Measurements from ENCODE around the gene SSTR1.

Gene SSTR1

GRCh38 chr14:38202444-38203191, 5.1 kb upstream of the SSTR1 start:
- DNase-seq (ENCODE audit: low spot score): no peak
- in situ Hi-C loops (cut with MboI; ENCODE audit: low sequenced_read_pairs, unreplicated experiment): no loop called here
- no peak for TF ChIP-seq CTCF (IDR thresholded peaks at IDR 0.05; ENCODE audit: borderline replicate concordance, control extremely low read depth, extremely low read depth, insufficient read depth, missing control alignments)

GRCh38 chr14:38203929-38204718, 3.6 kb upstream of the SSTR1 start:
- in situ Hi-C loops (cut with MboI; ENCODE audit: low sequenced_read_pairs, unreplicated experiment): no loop called here
- DNase-seq (ENCODE audit: low spot score): no peak
- TF ChIP-seq CTCF (IDR thresholded peaks at IDR 0.05; ENCODE audit: borderline replicate concordance, control extremely low read depth, extremely low read depth, insufficient read depth, missing control alignments): no peak

- no peak for TF ChIP-seq CTCF (IDR thresholded peaks at IDR 0.05; ENCODE audit: borderline replicate concordance, control extremely low read depth, extremely low read depth, insufficient read depth, missing control alignments)
- in situ Hi-C loops (cut with MboI; ENCODE audit: low sequenced_read_pairs, unreplicated experiment): no loop called here
- no peak for DNase-seq (ENCODE audit: low spot score)
These were observed 3.0 kb upstream of the SSTR1 start for GRCh38 chr14:38204719-38205115.

- in situ Hi-C loops (cut with MboI; ENCODE audit: low sequenced_read_pairs, unreplicated experiment): no loop called here
- TF ChIP-seq CTCF (IDR thresholded peaks at IDR 0.05; ENCODE audit: borderline replicate concordance, control extremely low read depth, extremely low read depth, insufficient read depth, missing control alignments): no peak
- no peak for DNase-seq (ENCODE audit: low spot score)
These were observed 2.4 kb upstream of the SSTR1 start for GRCh38 chr14:38205119-38205813.

- DNase-seq (ENCODE audit: low spot score): no peak
- no peak for TF ChIP-seq CTCF (IDR thresholded peaks at IDR 0.05; ENCODE audit: borderline replicate concordance, control extremely low read depth, extremely low read depth, insufficient read depth, missing control alignments)
- in situ Hi-C loops (cut with MboI; ENCODE audit: low sequenced_read_pairs, unreplicated experiment): no loop called here
These were observed 1.6 kb upstream of the SSTR1 start for GRCh38 chr14:38205949-38206665.

Measured in GM13976 (cell line).